HCT116 (cell line): ENCODE data around the gene ARSB. TPM values are rescaled to one million over a fixed set of nuclear protein-coding genes. Genes with fewer than 3 reads are reported as not detected.

Experiments
- ATAC-seq: fragments of 200-7000 bp; cut with Tn5 transposase; 2 replicates; pipeline ENCODE4 v1.9.1; 2020; ENCODE audit warnings: mild to moderate bottlenecking, moderate library complexity
- BruUV-seq: library from RNA; stranded (reverse); fragments of 400-500 nt; replicated peaks from 2 replicates; lab custom pipeline; 2021; lab: Mats Ljungman, UMichigan
- CTCF ChIA-PET: fragments of 300-600 bp; sonication (Branson Sonifier 250); formaldehyde crosslinking; loops from one replicate; lab custom pipeline; 2021; ENCODE audit warnings: antibody characterized with exemption; lab: Charles Lee
- POLR2A ChIA-PET: fragments of 300-600, 350-600 bp; sonication (Branson Sonifier 250); formaldehyde crosslinking; loops from one replicate; lab custom pipeline; 2021; ENCODE audit warnings: antibody characterized with exemption; lab: Charles Lee
- RAD21 ChIA-PET, 2 experiments: fragments of 300-600 bp; sonication (Branson Sonifier 250); formaldehyde crosslinking; loops; one replicate each; lab custom pipeline; 2023; ENCODE audit warnings: low total read pairs in 2 of 2; ENCODE audit not compliant: uncharacterized antibody in 2 of 2, unreplicated experiment in 2 of 2, low non-redundant PET in 1 of 2; lab: Charles Lee
- DNase-seq: peaks from one replicate; pipeline ENCODE4 v3.0.0-alpha.2; 2010; ENCODE audit warnings: low read depth, low spot score
- H2AFZ ChIP-seq: fragments of 200-600 bp; shearing (Covaris generic), sonication (generic); 2 replicates; pipeline ENCODE4 v1.6.1; 2017; ENCODE audit warnings: low read depth, mixed run types, mixed read lengths, antibody characterized with exemption, low read length; ENCODE audit not compliant: poor library complexity, severe bottlenecking
- H3K27ac ChIP-seq: 2 replicates; pipeline ENCODE4 v1.5.1; 2012; ENCODE audit warnings: low read depth, low read length
- H3K27me3 ChIP-seq: fragments of 200-600 bp; sonication (generic); 2 replicates; pipeline ENCODE4 v1.6.1; 2016; ENCODE audit warnings: mixed run types, low read length, mixed read lengths; ENCODE audit not compliant: insufficient read depth
- H3K36me3 ChIP-seq, 2 experiments: fragments of 200-500 bp in 1 of 2; fragments of 200-600 bp in 1 of 2; sonication (Bioruptor generic) in 1 of 2; sonication (generic) in 1 of 2; 2 replicates each; pipeline versions ENCODE4 v1.5.1 to v1.6.1; 2014 to 2016; ENCODE audit warnings: low read length in 2 of 2, inconsistent platforms in 1 of 2, mixed read lengths in 1 of 2, mixed run types in 1 of 2; ENCODE audit not compliant: insufficient read depth in 2 of 2, control insufficient read depth in 1 of 2
- H3K4me1 ChIP-seq, 2 experiments: fragments of 200-600 bp in 1 of 2; sonication (generic) in 1 of 2; 2 replicates each; pipeline versions ENCODE4 v1.5.1 to v1.6.1; 2012 to 2017; ENCODE audit warnings: low read length in 2 of 2, inconsistent platforms in 1 of 2, mild to moderate bottlenecking in 1 of 2, mixed read lengths in 1 of 2, mixed run types in 1 of 2, moderate library complexity in 1 of 2; ENCODE audit not compliant: insufficient read depth in 2 of 2, control insufficient read depth in 1 of 2
- H3K4me2 ChIP-seq: fragments of 200-600 bp; sonication (generic); 2 replicates; pipeline ENCODE4 v1.6.1; 2017; ENCODE audit warnings: mixed run types, low read length, mixed read lengths
- H3K4me3 ChIP-seq, 2 experiments: fragments of 200-600 bp in 1 of 2; sonication (generic) in 1 of 2; replicated peaks in 1 of 2; 2 replicates each; pipeline ENCODE4 v1.5.1; 2011 to 2016; ENCODE audit warnings: low read length in 2 of 2, control low read depth in 1 of 2, low read depth in 1 of 2, mild to moderate bottlenecking in 1 of 2, mixed read lengths in 1 of 2, mixed run types in 1 of 2
- H3K79me2 ChIP-seq: fragments of 200-600 bp; sonication (generic); 2 replicates; pipeline ENCODE4 v1.6.1; 2017; ENCODE audit warnings: mild to moderate bottlenecking, mixed run types, low read length, moderate library complexity, mixed read lengths; ENCODE audit not compliant: insufficient read depth
- H3K9ac ChIP-seq: fragments of 200-600 bp; sonication (generic); 2 replicates; pipeline ENCODE4 v1.6.1; 2016; ENCODE audit warnings: low read length, mixed read lengths
- H3K9me2 ChIP-seq: fragments of 200-600 bp; sonication (generic), shearing (Covaris generic); 2 replicates; pipeline ENCODE4 v1.6.1; 2017; ENCODE audit warnings: mixed run types, mild to moderate bottlenecking, moderate library complexity; ENCODE audit not compliant: insufficient read depth
- H3K9me3 ChIP-seq, 2 experiments: fragments of 200-500 bp in 1 of 2; fragments of 200-600 bp in 1 of 2; sonication (Bioruptor generic) in 1 of 2; sonication (generic) in 1 of 2; 2 replicates each; pipeline ENCODE4 v1.6.1; 2014 to 2017; ENCODE audit warnings: low read length in 2 of 2, mixed read lengths in 2 of 2, inconsistent platforms in 1 of 2, low read depth in 1 of 2, mild to moderate bottlenecking in 1 of 2, mixed run types in 1 of 2, moderate library complexity in 1 of 2; ENCODE audit not compliant: control insufficient read depth in 1 of 2, insufficient read depth in 1 of 2
- H4K20me1 ChIP-seq: fragments of 200-600 bp; sonication (generic), shearing (Covaris generic); 2 replicates; pipeline ENCODE4 v1.6.1; 2017; ENCODE audit warnings: mixed run types, mild to moderate bottlenecking, moderate library complexity; ENCODE audit not compliant: insufficient read depth
- CBX3 ChIP-seq: IDR thresholded peaks from 2 replicates; pipeline ENCODE4 v1.6.1; 2012; ENCODE audit warnings: low read depth
- CEBPB ChIP-seq: IDR thresholded peaks from 2 replicates; pipeline ENCODE4 v1.6.1; 2012; ENCODE audit warnings: low read depth
- EZH2 ChIP-seq: fragments of 200-600 bp; sonication (generic); IDR thresholded peaks from 2 replicates; pipeline ENCODE4 v1.6.1; 2017; ENCODE audit warnings: antibody characterized with exemption, mixed run types
- POLR2AphosphoS5 ChIP-seq: IDR thresholded peaks from 2 replicates; pipeline ENCODE4 v1.6.1; 2011; ENCODE audit warnings: mild to moderate bottlenecking, low read depth, low read length, moderate library complexity
- SP1 ChIP-seq: IDR thresholded peaks from 2 replicates; pipeline ENCODE4 v1.6.1; 2012; ENCODE audit warnings: low read depth
- SRF ChIP-seq: IDR thresholded peaks from 2 replicates; pipeline ENCODE4 v1.6.1; 2012; ENCODE audit warnings: low read depth
- TCF7L2 ChIP-seq: IDR thresholded peaks from 2 replicates; pipeline ENCODE4 v1.7.0; 2011; ENCODE audit warnings: borderline replicate concordance, inconsistent platforms; ENCODE audit not compliant: insufficient read depth, insufficient read length; ENCODE audit errors: extremely low read depth
- intact Hi-C: fragments of 100-400 bp; cut with micrococcal nuclease; formaldehyde crosslinking; loops from 2 replicates; pipeline ENCODE4 v1.10.0; 2022
- total RNA-seq: library from RNA; stranded (reverse); gene quantifications from one replicate; pipeline ENCODE4 v1.2.1, GENCODE V29; 2021; ENCODE audit not compliant: unreplicated experiment
- TF ChIP-seq, protein P1 (sequence below): IDR thresholded peaks from 2 replicates; pipeline ENCODE4 v1.6.1; 2011; ENCODE audit warnings: mild to moderate bottlenecking, low read length, moderate library complexity; ENCODE audit not compliant: insufficient replicate concordance; ENCODE audit errors: extremely low read depth
- TF ChIP-seq, protein P2 (sequence below), 3 experiments: fragments of 200-600 bp in 1 of 3; sonication (generic) in 1 of 3; IDR thresholded peaks in 2 of 3; conservative IDR thresholded peaks in 1 of 3; 2 replicates each; pipeline ENCODE4 v1.5.1; 2012 to 2017; ENCODE audit warnings: low read depth in 2 of 3, low read length in 2 of 3, antibody characterized with exemption in 1 of 3, borderline replicate concordance in 1 of 3, control low read depth in 1 of 3, mild to moderate bottlenecking in 1 of 3, mixed read lengths in 1 of 3, mixed run types in 1 of 3, moderate library complexity in 1 of 3; ENCODE audit not compliant: insufficient read depth in 1 of 3

Gene ARSB
- total RNA-seq, 1 experiment from 2014 or later = 4.8 TPM

DNA sequence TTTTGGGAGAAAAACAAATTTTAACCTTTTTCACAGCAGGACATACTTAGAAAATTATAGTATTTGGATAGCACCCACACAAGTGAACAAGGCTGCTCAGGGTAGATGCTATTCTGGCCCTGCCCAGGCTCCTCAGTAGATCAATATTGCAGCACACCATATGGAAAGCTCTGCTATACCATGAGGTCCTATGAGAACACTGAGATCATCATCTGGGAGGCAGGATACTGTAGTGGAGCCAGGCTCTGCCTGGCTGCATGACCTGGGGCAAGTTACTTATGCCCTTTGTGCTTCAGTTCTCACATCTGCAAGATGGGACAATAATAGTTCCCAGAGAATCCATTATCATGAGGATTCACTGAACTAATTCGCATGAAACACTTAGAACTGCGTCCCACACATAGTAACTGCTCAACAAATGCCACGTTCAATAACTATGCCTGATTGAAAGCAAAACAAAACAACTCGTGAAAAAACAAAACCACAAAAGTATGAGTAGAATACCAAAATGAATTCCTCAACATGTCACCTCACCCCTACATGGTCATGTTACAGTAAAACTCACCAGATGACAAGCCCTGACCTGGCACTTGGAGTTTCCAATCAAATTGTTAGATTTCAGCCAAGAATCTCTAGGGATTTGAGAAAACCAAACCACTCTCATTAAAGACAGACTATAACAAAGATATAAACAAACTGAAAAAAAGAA is 31.9 kb downstream of the ARSB start:
- no peak overlapping the region for H3K9ac ChIP-seq
- H3K9me3 ChIP-seq = no peaks in the 10 kb centered on the region
- ATAC-seq = no peak
- no peak overlapping the region for H3K4me3 ChIP-seq
- H3K4me2 ChIP-seq = no peak overlapping the region
- POLR2A ChIA-PET = no interaction called here
- no peak for TF ChIP-seq SRF
- TF ChIP-seq, protein P1, sequence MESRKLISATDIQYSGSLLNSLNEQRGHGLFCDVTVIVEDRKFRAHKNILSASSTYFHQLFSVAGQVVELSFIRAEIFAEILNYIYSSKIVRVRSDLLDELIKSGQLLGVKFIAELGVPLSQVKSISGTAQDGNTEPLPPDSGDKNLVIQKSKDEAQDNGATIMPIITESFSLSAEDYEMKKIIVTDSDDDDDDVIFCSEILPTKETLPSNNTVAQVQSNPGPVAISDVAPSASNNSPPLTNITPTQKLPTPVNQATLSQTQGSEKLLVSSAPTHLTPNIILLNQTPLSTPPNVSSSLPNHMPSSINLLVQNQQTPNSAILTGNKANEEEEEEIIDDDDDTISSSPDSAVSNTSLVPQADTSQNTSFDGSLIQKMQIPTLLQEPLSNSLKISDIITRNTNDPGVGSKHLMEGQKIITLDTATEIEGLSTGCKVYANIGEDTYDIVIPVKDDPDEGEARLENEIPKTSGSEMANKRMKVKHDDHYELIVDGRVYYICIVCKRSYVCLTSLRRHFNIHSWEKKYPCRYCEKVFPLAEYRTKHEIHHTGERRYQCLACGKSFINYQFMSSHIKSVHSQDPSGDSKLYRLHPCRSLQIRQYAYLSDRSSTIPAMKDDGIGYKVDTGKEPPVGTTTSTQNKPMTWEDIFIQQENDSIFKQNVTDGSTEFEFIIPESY = no peak
- TF ChIP-seq CBX3 = no peak
- no peak for TF ChIP-seq EZH2
- TF ChIP-seq CEBPB = no peak
- TF ChIP-seq TCF7L2 = no peak
- TF ChIP-seq, protein P2, sequence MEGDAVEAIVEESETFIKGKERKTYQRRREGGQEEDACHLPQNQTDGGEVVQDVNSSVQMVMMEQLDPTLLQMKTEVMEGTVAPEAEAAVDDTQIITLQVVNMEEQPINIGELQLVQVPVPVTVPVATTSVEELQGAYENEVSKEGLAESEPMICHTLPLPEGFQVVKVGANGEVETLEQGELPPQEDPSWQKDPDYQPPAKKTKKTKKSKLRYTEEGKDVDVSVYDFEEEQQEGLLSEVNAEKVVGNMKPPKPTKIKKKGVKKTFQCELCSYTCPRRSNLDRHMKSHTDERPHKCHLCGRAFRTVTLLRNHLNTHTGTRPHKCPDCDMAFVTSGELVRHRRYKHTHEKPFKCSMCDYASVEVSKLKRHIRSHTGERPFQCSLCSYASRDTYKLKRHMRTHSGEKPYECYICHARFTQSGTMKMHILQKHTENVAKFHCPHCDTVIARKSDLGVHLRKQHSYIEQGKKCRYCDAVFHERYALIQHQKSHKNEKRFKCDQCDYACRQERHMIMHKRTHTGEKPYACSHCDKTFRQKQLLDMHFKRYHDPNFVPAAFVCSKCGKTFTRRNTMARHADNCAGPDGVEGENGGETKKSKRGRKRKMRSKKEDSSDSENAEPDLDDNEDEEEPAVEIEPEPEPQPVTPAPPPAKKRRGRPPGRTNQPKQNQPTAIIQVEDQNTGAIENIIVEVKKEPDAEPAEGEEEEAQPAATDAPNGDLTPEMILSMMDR (IDR thresholded peaks at IDR 0.05 in 2 of 3, conservative IDR thresholded peaks at IDR 0.05 in 1 of 3; ENCODE audit: borderline replicate concordance in 1 of 3, insufficient read depth in 1 of 3, low read depth in 2 of 3, low read length in 2 of 3) = no peak
- TF ChIP-seq POLR2AphosphoS5 = no peak
- no peak for TF ChIP-seq SP1
- no peak overlapping the region for H3K27ac ChIP-seq
- RAD21 ChIA-PET = no interaction called here
- CTCF ChIA-PET = no interaction called here
- H2AFZ ChIP-seq = no peak overlapping the region
- no peaks in the 10 kb centered on the region for H3K79me2 ChIP-seq
- DNase-seq = no peak
- no peaks in the 10 kb centered on the region for H3K36me3 ChIP-seq
- H3K9me2 ChIP-seq = no peaks in the 10 kb centered on the region
- H3K4me1 ChIP-seq = no peaks in the 10 kb centered on the region
- no TSS peak for BruUV-seq
- intact Hi-C loops = no loop called here
- H3K27me3 ChIP-seq = no peaks in the 10 kb centered on the region
- H4K20me1 ChIP-seq = no peaks in the 10 kb centered on the region
